SJSA1 (cell line): ENCODE results near the gene CMTM3. TPM values are rescaled to one million over a fixed set of nuclear protein-coding genes. Genes with fewer than 3 reads are reported as not detected.
"Not testable (repeated sequence)": the region's sequence is repeated elsewhere in the genome, so short reads cannot be mapped to it uniquely, and the experiment has no call there.

Source experiments
- DNase-seq, 2 experiments: peaks; one replicate each; pipeline ENCODE4 v3.0.0-alpha.2; 2015 to 2020; ENCODE audit warnings: low spot score in 2 of 2, low read depth in 1 of 2
- H3K27ac ChIP-seq: fragments of 250-450 bp; sonication (Bioruptor Pico); 2 replicates; pipeline ENCODE4 v1.5.1; 2020; ENCODE audit warnings: mild to moderate bottlenecking, moderate library complexity
- H3K27me3 ChIP-seq: fragments of 250-450 bp; sonication (Bioruptor Pico); replicated peaks from 2 replicates; pipeline ENCODE4 v1.5.1; 2020; ENCODE audit warnings: mild to moderate bottlenecking, moderate library complexity
- H3K36me3 ChIP-seq: fragments of 250-450 bp; sonication (Bioruptor Pico); 2 replicates; pipeline ENCODE4 v1.5.1; 2020; ENCODE audit warnings: mild to moderate bottlenecking
- H3K4me1 ChIP-seq: fragments of 250-450 bp; sonication (Bioruptor Pico); replicated peaks from 2 replicates; pipeline ENCODE4 v1.6.1; 2021; ENCODE audit warnings: mild to moderate bottlenecking
- H3K4me3 ChIP-seq: fragments of 250-450 bp; sonication (Bioruptor Pico); 2 replicates; pipeline ENCODE4 v1.5.1; 2020; ENCODE audit warnings: mild to moderate bottlenecking
- H3K9me3 ChIP-seq: fragments of 250-450 bp; sonication (Bioruptor Pico); replicated peaks from 2 replicates; pipeline ENCODE4 v1.5.1; 2020; ENCODE audit warnings: mild to moderate bottlenecking
- total RNA-seq: library from RNA; depleted of rRNA; stranded (reverse); fragments of >200 nt; shearing (Covaris generic); gene quantifications from 2 replicates; pipeline ENCODE4 v1.2.3, GENCODE V29; 2014

CMTM3 gene
- total RNA-seq, 1 experiment from 2014 or later: 18.9 TPM

- Histone ChIP-seq H3K4me3 (no peak overlapping the region), H3K27ac (no peak overlapping the region), H3K36me3 (peaks cover 2% of the 10 kb centered on the region; the same call in 1 of the 2 replicates), H3K4me1 (peaks cover 25% of the 10 kb centered on the region), H3K9me3 (no peaks in the 10 kb centered on the region), H3K27me3 (no peaks in the 10 kb centered on the region; the same call in 1 of the 2 replicates)
- DNase-seq: no peak
These were observed 15.9 kb downstream of the CMTM3 start for GRCh38 chr16:66620429-66620795.

GRCh38 chr16:66621973-66622372 is 17.5 kb downstream of the CMTM3 start:
- Histone ChIP-seq H3K27ac (no peak overlapping the region), H3K4me1 (peaks cover 25% of the 10 kb centered on the region), H3K36me3 (peaks cover 2% of the 10 kb centered on the region; the same call in 1 of the 2 replicates), H3K4me3 (no peak overlapping the region), H3K27me3 (no peaks in the 10 kb centered on the region), H3K9me3 (no peaks in the 10 kb centered on the region)
- DNase-seq: no peak

- H3K36me3 ChIP-seq: peaks cover 2% of the 10 kb centered on the region; the same call in 1 of the 2 replicates
These were observed 18.4 kb downstream of the CMTM3 start for GRCh38 chr16:66622863-66623262.

GRCh38 chr16:66623755-66624154 is 19.3 kb downstream of the CMTM3 start:
- Histone ChIP-seq H3K27me3 (no peaks in the 10 kb centered on the region), H3K36me3 (peaks cover 2% of the 10 kb centered on the region; the same call in 1 of the 2 replicates), H3K9me3 (no peaks in the 10 kb centered on the region), H3K27ac (no peak overlapping the region), H3K4me1 (peaks cover 15% of the 10 kb centered on the region), H3K4me3 (no peak overlapping the region)
- DNase-seq: no peak

More at GRCh38 chr16:66622863-66623262, 18.4 kb downstream of the CMTM3 start:
- Histone ChIP-seq H3K27me3 (no peaks in the 10 kb centered on the region), H3K9me3 (no peaks in the 10 kb centered on the region), H3K4me3 (no peak overlapping the region), H3K27ac (no peak overlapping the region), H3K4me1 (peaks cover 24% of the 10 kb centered on the region)
- no peak for DNase-seq

- H3K9me3 ChIP-seq, H3K36me3 ChIP-seq, H3K4me1 ChIP-seq, H3K4me3 ChIP-seq, H3K27ac ChIP-seq, H3K27me3 ChIP-seq, DNase-seq: not testable (repeated sequence)
These were observed 23.3 kb downstream of the CMTM3 start for GRCh38 chr16:66627611-66628378.

- H3K36me3 ChIP-seq: no peaks in the 10 kb centered on the region; the same call in 1 of the 2 replicates
- H3K4me3 ChIP-seq: no peak overlapping the region
- no peaks in the 10 kb centered on the region for H3K9me3 ChIP-seq
- H3K27ac ChIP-seq: no peak overlapping the region
- no peak for DNase-seq
- H3K4me1 ChIP-seq: no peaks in the 10 kb centered on the region
- H3K27me3 ChIP-seq: no peaks in the 10 kb centered on the region
These were observed 25.4 kb downstream of the CMTM3 start for GRCh38 chr16:66629856-66630255.

- H3K27me3 ChIP-seq, H3K27ac ChIP-seq, H3K4me3 ChIP-seq, H3K4me1 ChIP-seq, DNase-seq, H3K9me3 ChIP-seq, H3K36me3 ChIP-seq: not testable (repeated sequence)
These were observed 26.2 kb downstream of the CMTM3 start for GRCh38 chr16:66630561-66631260.

- H3K4me1 ChIP-seq, H3K27ac ChIP-seq, H3K9me3 ChIP-seq, H3K36me3 ChIP-seq, DNase-seq, H3K27me3 ChIP-seq, H3K4me3 ChIP-seq: not testable (repeated sequence)
These were observed 27.1 kb downstream of the CMTM3 start for GRCh38 chr16:66631558-66631957.

- Histone ChIP-seq H3K4me3 (no peak overlapping the region), H3K9me3 (no peaks in the 10 kb centered on the region), H3K36me3 (no peaks in the 10 kb centered on the region; the same call in 1 of the 2 replicates), H3K27ac (no peak overlapping the region), H3K4me1 (no peaks in the 10 kb centered on the region), H3K27me3 (no peaks in the 10 kb centered on the region)
- no peak for DNase-seq
These were observed 30.2 kb downstream of the CMTM3 start for GRCh38 chr16:66634527-66635196.

GRCh38 chr16:66635406-66635805 is 30.9 kb downstream of the CMTM3 start:
- DNase-seq: no peak
- H3K9me3 ChIP-seq: no peaks in the 10 kb centered on the region
- H3K27ac ChIP-seq: no peak overlapping the region
- no peaks in the 10 kb centered on the region; the same call in 1 of the 2 replicates for H3K36me3 ChIP-seq
- no peaks in the 10 kb centered on the region for H3K4me1 ChIP-seq
- H3K4me3 ChIP-seq: no peak overlapping the region
- H3K27me3 ChIP-seq: no peaks in the 10 kb centered on the region

- Histone ChIP-seq H3K27me3 (no peaks in the 10 kb centered on the region), H3K4me1 (no peaks in the 10 kb centered on the region), H3K9me3 (no peaks in the 10 kb centered on the region), H3K36me3 (no peaks in the 10 kb centered on the region; the same call in 1 of the 2 replicates), H3K27ac (no peak overlapping the region), H3K4me3 (no peak overlapping the region)
- no peak for DNase-seq
These were observed 31.7 kb downstream of the CMTM3 start for GRCh38 chr16:66636199-66636598.

GRCh38 chr16:66637806-66638205 is 33.3 kb downstream of the CMTM3 start:
- Histone ChIP-seq H3K36me3 (no peaks in the 10 kb centered on the region; the same call in 1 of the 2 replicates), H3K4me3 (no peak overlapping the region), H3K9me3 (no peaks in the 10 kb centered on the region), H3K27ac (no peak overlapping the region), H3K4me1 (no peaks in the 10 kb centered on the region), H3K27me3 (no peaks in the 10 kb centered on the region)
- DNase-seq: no peak

- Histone ChIP-seq H3K4me1 (no peaks in the 10 kb centered on the region), H3K9me3 (no peaks in the 10 kb centered on the region)
- no peak for DNase-seq
These were observed 34.8 kb downstream of the CMTM3 start for GRCh38 chr16:66639091-66639885.

More at GRCh38 chr16:66639091-66639885, 34.8 kb downstream of the CMTM3 start:
- H3K36me3 ChIP-seq: no peaks in the 10 kb centered on the region; the same call in 1 of the 2 replicates
- no peak overlapping the region for H3K27ac ChIP-seq
- H3K27me3 ChIP-seq: no peaks in the 10 kb centered on the region
- H3K4me3 ChIP-seq: no peak overlapping the region
